ENCODE measurements around the gene AKIRIN2. TPM values are rescaled to one million over a fixed set of nuclear protein-coding genes. Genes with fewer than 3 reads are reported as not detected.

Gene AKIRIN2
- total and polyA plus RNA-seq, 9 of the 15 experiments (the other 6 are each of a cell fraction or from before 2014, with no cell fraction given), result 5.8 to 63.9 (median 28.1) TPM

DNA sequence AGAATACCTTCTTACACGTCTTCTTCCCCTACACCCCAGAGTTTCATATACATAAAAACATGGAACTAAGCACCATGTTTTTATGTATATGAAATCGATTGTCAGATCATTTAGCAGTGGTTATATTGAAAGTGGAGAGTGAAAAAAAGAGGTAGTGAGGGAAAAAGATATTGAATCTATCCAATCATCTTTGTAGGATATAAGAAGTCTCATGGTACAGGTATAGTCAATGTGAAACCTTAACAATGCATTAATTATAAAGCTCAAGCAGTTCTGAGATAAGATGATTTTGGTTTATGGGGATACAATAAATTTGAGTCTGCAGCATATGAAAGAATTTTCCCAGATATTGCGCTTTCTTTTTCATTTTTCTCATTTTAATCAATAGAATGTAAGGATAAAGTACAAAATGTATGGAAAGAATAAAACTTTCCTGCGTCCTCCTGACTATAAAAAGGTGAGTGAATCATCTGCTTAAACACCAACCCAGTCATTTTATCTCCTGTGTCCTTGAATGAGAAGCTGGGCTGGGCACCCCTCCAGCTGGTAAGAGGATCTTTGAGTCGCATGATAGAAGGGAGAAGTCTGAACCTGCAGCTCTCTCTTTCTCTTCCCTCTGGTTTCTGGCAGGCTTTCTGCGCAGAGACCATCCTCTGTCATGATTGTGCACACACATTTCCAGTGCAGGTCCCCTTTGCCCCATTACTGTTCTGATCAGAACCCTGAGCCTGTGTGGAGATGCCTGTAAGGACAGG, 28.1 kb upstream of the AKIRIN2 start:
- H3K9me3 ChIP-seq (replicated peaks; ENCODE audit: control insufficient read depth, insufficient read depth, low read depth, low read length), result no peaks in the 10 kb centered on the region
- H3K9me1 ChIP-seq (ENCODE audit: control insufficient read depth, insufficient read depth, low read length), result no peaks in the 10 kb centered on the region
- H3K9ac ChIP-seq (ENCODE audit: insufficient read depth in 1 of 2, low read depth in 2 of 2, low read length in 2 of 2), result no peak overlapping the region
- no peaks in the 10 kb centered on the region for H4K20me1 ChIP-seq (replicated peaks; ENCODE audit: control insufficient read depth, insufficient read depth, low read length)
- in situ Hi-C loops (cut with MboI), result no loop called here
- ChIA-PET CTCF (ENCODE audit: low intra/inter-chr PET ratio) (no interaction called here), POLR2A (no interaction called here)
- H3K27ac ChIP-seq (ENCODE audit: extremely low read depth, low read depth, low read length), result no peak overlapping the region
- peaks cover 4 to 26% of the 10 kb centered on the region in 2 experiments; a peak in 4 of 5 replicates for H3K4me1 ChIP-seq (replicated peaks in 1 of 2; ENCODE audit: control insufficient read depth in 2 of 2, insufficient read depth in 2 of 2, low read length in 2 of 2)
- H3K27me3 ChIP-seq (ENCODE audit: control insufficient read depth in 2 of 2, insufficient read depth in 2 of 2, low read length in 2 of 2), result no peaks in the 10 kb centered on the region
- no peak overlapping the region for H3K4me3 ChIP-seq
- intact Hi-C loops (cut with micrococcal nuclease), result no loop called here
- no peaks in the 10 kb centered on the region for H3K36me3 ChIP-seq (ENCODE audit: control insufficient read depth, insufficient read depth, low read length)
- FAIRE-seq (no peak), ATAC-seq (no peak), DNase-seq (ENCODE audit: extremely low read depth in 1 of 4, low spot score in 3 of 4) (no peak)
- no peaks in the 10 kb centered on the region for H3K79me2 ChIP-seq (ENCODE audit: control insufficient read depth, insufficient read depth, low read length)
- H3K4me2 ChIP-seq (ENCODE audit: insufficient read depth, low read length), result no peak overlapping the region
- H2AFZ ChIP-seq (ENCODE audit: low read depth, low read length), result no peak overlapping the region
- no TSS peak for BruUV-seq (replicated peaks)
- 32% methylated on average over 6 of the region's 6 CpGs for WGBS (ENCODE audit: insufficient coverage, low coverage, missing lambda C conversion rate)
- TF ChIP-seq FOS (IDR thresholded peaks at IDR 0.05; ENCODE audit: extremely low read depth, insufficient read length), result no peak
- TF ChIP-seq, protein P1, sequence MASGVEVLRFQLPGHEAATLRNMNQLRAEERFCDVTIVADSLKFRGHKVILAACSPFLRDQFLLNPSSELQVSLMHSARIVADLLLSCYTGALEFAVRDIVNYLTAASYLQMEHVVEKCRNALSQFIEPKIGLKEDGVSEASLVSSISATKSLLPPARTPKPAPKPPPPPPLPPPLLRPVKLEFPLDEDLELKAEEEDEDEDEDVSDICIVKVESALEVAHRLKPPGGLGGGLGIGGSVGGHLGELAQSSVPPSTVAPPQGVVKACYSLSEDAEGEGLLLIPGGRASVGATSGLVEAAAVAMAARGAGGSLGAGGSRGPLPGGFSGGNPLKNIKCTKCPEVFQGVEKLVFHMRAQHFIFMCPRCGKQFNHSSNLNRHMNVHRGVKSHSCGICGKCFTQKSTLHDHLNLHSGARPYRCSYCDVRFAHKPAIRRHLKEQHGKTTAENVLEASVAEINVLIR (CRISPR knock-in tag; IDR thresholded peaks at IDR 0.05), result no peak
- TF ChIP-seq, protein P2, sequence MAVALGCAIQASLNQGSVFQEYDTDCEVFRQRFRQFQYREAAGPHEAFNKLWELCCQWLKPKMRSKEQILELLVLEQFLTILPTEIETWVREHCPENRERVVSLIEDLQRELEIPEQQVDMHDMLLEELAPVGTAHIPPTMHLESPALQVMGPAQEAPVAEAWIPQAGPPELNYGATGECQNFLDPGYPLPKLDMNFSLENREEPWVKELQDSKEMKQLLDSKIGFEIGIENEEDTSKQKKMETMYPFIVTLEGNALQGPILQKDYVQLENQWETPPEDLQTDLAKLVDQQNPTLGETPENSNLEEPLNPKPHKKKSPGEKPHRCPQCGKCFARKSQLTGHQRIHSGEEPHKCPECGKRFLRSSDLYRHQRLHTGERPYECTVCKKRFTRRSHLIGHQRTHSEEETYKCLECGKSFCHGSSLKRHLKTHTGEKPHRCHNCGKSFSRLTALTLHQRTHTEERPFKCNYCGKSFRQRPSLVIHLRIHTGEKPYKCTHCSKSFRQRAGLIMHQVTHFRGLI (CRISPR knock-in tag; IDR thresholded peaks at IDR 0.05), result no peak
- TF ChIP-seq, protein P3, sequence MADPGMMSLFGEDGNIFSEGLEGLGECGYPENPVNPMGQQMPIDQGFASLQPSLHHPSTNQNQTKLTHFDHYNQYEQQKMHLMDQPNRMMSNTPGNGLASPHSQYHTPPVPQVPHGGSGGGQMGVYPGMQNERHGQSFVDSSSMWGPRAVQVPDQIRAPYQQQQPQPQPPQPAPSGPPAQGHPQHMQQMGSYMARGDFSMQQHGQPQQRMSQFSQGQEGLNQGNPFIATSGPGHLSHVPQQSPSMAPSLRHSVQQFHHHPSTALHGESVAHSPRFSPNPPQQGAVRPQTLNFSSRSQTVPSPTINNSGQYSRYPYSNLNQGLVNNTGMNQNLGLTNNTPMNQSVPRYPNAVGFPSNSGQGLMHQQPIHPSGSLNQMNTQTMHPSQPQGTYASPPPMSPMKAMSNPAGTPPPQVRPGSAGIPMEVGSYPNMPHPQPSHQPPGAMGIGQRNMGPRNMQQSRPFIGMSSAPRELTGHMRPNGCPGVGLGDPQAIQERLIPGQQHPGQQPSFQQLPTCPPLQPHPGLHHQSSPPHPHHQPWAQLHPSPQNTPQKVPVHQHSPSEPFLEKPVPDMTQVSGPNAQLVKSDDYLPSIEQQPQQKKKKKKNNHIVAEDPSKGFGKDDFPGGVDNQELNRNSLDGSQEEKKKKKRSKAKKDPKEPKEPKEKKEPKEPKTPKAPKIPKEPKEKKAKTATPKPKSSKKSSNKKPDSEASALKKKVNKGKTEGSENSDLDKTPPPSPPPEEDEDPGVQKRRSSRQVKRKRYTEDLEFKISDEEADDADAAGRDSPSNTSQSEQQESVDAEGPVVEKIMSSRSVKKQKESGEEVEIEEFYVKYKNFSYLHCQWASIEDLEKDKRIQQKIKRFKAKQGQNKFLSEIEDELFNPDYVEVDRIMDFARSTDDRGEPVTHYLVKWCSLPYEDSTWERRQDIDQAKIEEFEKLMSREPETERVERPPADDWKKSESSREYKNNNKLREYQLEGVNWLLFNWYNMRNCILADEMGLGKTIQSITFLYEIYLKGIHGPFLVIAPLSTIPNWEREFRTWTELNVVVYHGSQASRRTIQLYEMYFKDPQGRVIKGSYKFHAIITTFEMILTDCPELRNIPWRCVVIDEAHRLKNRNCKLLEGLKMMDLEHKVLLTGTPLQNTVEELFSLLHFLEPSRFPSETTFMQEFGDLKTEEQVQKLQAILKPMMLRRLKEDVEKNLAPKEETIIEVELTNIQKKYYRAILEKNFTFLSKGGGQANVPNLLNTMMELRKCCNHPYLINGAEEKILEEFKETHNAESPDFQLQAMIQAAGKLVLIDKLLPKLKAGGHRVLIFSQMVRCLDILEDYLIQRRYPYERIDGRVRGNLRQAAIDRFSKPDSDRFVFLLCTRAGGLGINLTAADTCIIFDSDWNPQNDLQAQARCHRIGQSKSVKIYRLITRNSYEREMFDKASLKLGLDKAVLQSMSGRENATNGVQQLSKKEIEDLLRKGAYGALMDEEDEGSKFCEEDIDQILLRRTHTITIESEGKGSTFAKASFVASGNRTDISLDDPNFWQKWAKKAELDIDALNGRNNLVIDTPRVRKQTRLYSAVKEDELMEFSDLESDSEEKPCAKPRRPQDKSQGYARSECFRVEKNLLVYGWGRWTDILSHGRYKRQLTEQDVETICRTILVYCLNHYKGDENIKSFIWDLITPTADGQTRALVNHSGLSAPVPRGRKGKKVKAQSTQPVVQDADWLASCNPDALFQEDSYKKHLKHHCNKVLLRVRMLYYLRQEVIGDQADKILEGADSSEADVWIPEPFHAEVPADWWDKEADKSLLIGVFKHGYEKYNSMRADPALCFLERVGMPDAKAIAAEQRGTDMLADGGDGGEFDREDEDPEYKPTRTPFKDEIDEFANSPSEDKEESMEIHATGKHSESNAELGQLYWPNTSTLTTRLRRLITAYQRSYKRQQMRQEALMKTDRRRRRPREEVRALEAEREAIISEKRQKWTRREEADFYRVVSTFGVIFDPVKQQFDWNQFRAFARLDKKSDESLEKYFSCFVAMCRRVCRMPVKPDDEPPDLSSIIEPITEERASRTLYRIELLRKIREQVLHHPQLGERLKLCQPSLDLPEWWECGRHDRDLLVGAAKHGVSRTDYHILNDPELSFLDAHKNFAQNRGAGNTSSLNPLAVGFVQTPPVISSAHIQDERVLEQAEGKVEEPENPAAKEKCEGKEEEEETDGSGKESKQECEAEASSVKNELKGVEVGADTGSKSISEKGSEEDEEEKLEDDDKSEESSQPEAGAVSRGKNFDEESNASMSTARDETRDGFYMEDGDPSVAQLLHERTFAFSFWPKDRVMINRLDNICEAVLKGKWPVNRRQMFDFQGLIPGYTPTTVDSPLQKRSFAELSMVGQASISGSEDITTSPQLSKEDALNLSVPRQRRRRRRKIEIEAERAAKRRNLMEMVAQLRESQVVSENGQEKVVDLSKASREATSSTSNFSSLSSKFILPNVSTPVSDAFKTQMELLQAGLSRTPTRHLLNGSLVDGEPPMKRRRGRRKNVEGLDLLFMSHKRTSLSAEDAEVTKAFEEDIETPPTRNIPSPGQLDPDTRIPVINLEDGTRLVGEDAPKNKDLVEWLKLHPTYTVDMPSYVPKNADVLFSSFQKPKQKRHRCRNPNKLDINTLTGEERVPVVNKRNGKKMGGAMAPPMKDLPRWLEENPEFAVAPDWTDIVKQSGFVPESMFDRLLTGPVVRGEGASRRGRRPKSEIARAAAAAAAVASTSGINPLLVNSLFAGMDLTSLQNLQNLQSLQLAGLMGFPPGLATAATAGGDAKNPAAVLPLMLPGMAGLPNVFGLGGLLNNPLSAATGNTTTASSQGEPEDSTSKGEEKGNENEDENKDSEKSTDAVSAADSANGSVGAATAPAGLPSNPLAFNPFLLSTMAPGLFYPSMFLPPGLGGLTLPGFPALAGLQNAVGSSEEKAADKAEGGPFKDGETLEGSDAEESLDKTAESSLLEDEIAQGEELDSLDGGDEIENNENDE (IDR thresholded peaks at IDR 0.05; ENCODE audit: low read depth, low read length), result no peak
- TF ChIP-seq, protein P4, sequence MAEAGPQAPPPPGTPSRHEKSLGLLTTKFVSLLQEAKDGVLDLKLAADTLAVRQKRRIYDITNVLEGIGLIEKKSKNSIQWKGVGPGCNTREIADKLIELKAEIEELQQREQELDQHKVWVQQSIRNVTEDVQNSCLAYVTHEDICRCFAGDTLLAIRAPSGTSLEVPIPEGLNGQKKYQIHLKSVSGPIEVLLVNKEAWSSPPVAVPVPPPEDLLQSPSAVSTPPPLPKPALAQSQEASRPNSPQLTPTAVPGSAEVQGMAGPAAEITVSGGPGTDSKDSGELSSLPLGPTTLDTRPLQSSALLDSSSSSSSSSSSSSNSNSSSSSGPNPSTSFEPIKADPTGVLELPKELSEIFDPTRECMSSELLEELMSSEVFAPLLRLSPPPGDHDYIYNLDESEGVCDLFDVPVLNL (CRISPR knock-in tag; IDR thresholded peaks at IDR 0.05; ENCODE audit: low read depth), result no peak
